Measurements from ENCODE around the gene CYP4F8.

GRCh38 chr19:15614507-15615379 is at the start of gene CYP4F8:
- TF ChIP-seq TAF1 (IDR thresholded peaks at IDR 0.05; ENCODE audit: borderline replicate concordance, insufficient read depth, low read length) (no peak), SIN3A (IDR thresholded peaks at IDR 0.05; ENCODE audit: borderline replicate concordance, insufficient read depth, low read length) (no peak), REST (IDR thresholded peaks at IDR 0.05; ENCODE audit: insufficient read depth in 1 of 2, low read depth in 2 of 2, low read length in 2 of 2) (no peak), POLR2AphosphoS5 (IDR thresholded peaks at IDR 0.05; ENCODE audit: low read depth, low read length) (no peak)
